ENCODE data around the gene CNTNAP5. TPM values are rescaled to one million over a fixed set of nuclear protein-coding genes. Genes with fewer than 3 reads are reported as not detected.

Gene CNTNAP5
- total and polyA plus RNA-seq, 2 of the 8 experiments (the other 6 are each of a cell fraction or from before 2014, with no cell fraction given), result 0.11 to 0.76 TPM

DNA sequence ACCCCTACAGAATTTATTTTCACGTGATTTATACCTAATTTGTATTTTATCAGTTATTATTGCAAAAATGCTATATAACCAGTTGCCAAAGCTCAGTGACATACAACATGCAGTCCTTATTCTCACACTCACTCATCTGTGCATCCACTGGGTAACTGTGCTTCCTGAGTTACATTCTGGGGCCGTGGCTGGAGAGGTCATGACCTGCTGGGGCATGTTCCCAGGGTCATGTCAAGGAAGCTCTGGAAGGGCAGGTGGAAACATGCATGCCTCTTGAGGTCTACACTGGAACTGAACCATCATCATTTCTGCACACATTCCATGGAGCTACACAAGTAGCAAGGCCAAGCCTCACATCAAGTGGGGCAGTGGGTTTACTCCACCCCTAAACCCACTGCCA lies 715.5 kb downstream of the CNTNAP5 start (continued):
- TF ChIP-seq EGR1 (IDR thresholded peaks at IDR 0.05; ENCODE audit: borderline replicate concordance, low read depth, low read length) (no peak), ZNF274 (IDR thresholded peaks at IDR 0.05; ENCODE audit: borderline replicate concordance, extremely low read depth, low read length) (no peak)

Data from H1 (cell line).